Peyer's patch (tissue), 4 donors: ENCODE measurements around the gene PDIA5.

Source experiments
- CTCF ChIP-seq, 6 experiments: fragments of 450-650 bp in 4 of 6; fragments of 200-600 bp in 2 of 6; sonication (generic) in 1 of 6; IDR thresholded peaks; one replicate each; pipeline ENCODE4 v1.5.1; 2017 to 2019; ENCODE audit warnings: antibody characterized with exemption in 6 of 6, mild to moderate bottlenecking in 3 of 6, moderate library complexity in 1 of 6
- POLR2A ChIP-seq, 2 donors: fragments of 450-650 bp; IDR thresholded peaks; one replicate each; pipeline ENCODE4 v1.5.1; 2017; ENCODE audit warnings: antibody characterized with exemption in 2 of 2, mild to moderate bottlenecking in 2 of 2, moderate library complexity in 2 of 2

- no peak for TF ChIP-seq CTCF (IDR thresholded peaks at IDR 0.05)
- TF ChIP-seq POLR2A (IDR thresholded peaks at IDR 0.05), result no peak
These were observed 32.7 kb downstream of the PDIA5 start for GRCh38 chr3:123099331-123100192.
